Calu3 (cell line): ENCODE data around the gene DHRS7. TPM values are rescaled to one million over a fixed set of nuclear protein-coding genes. Genes with fewer than 3 reads are reported as not detected.

Experiments
- BruUV-seq: library from RNA; stranded (reverse); fragments of 400-500 nt; replicated peaks from 2 replicates; lab custom pipeline; 2021; lab: Mats Ljungman, UMichigan
- CTCF ChIA-PET: fragments of 300-600 bp; sonication (Branson Sonifier 250); formaldehyde crosslinking; loops from one replicate; lab custom pipeline; 2022; ENCODE audit warnings: antibody characterized with exemption; lab: Charles Lee
- DNase-seq: peaks from one replicate; pipeline ENCODE4 v3.0.0; 2022
- H3K27ac Mint-ChIP-seq: one replicate; pipeline ENCODE4 v1.8.0; 2022; ENCODE audit warnings: mixed read lengths; ENCODE audit not compliant: unreplicated experiment
- H3K27me3 Mint-ChIP-seq: one replicate; pipeline ENCODE4 v1.8.0; 2022; ENCODE audit warnings: mixed read lengths; ENCODE audit not compliant: unreplicated experiment
- H3K36me3 Mint-ChIP-seq: one replicate; pipeline ENCODE4 v1.8.0; 2022; ENCODE audit warnings: mild to moderate bottlenecking, moderate library complexity, mixed read lengths; ENCODE audit not compliant: insufficient read depth, unreplicated experiment
- H3K4me1 Mint-ChIP-seq: one replicate; pipeline ENCODE4 v1.8.0; 2022; ENCODE audit warnings: mild to moderate bottlenecking, low read depth, mixed read lengths; ENCODE audit not compliant: unreplicated experiment
- H3K4me3 Mint-ChIP-seq: one replicate; pipeline ENCODE4 v1.8.0; 2022; ENCODE audit warnings: mild to moderate bottlenecking, low read depth, moderate library complexity, mixed read lengths; ENCODE audit not compliant: unreplicated experiment
- H3K9me3 Mint-ChIP-seq: one replicate; pipeline ENCODE4 v1.8.0; 2022; ENCODE audit warnings: low read depth, mixed read lengths; ENCODE audit not compliant: unreplicated experiment
- intact Hi-C: fragments of 100-400 bp; cut with micrococcal nuclease; formaldehyde crosslinking; loops from one replicate; pipeline ENCODE4 v1.10.0; 2022; ENCODE audit not compliant: unreplicated experiment
- total RNA-seq: library from RNA; stranded (reverse); gene quantifications from 2 replicates; pipeline ENCODE4 v1.2.3, GENCODE V29; 2022
- TF ChIP-seq, protein P1 (sequence below): fragments of 200-600 bp; IDR thresholded peaks from one replicate; pipeline ENCODE4 v1.8.0; 2022; ENCODE audit warnings: antibody characterized with exemption; ENCODE audit not compliant: unreplicated experiment

The DHRS7 gene
- total RNA-seq, 1 experiment from 2014 or later = 34.9 TPM

DNA sequence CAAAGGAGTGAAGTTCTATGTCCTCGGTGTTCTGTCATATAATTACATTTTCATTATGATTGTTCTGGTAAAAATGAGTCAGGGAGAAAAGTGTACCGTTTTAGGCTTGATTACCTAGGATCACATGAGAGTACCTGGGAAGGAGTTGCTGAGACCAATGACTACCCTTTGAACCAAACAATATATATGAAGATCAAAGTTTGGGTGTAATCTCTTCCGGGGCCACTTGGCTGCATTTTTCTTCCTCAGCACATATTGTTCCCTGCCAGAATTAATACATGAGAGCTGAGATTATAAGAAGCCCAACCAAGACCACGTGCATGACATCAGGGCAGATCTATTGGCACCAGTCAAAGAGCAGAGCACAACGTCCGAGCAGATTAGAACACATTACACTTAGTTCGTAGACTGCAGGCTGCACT, 41.1 kb upstream of the DHRS7 start:
- DNase-seq = no peak
- BruUV-seq = no TSS peak
- H3K4me3 Mint-ChIP-seq = no peak overlapping the region
- H3K4me1 Mint-ChIP-seq = no peaks in the 10 kb centered on the region
- no peak overlapping the region for H3K27ac Mint-ChIP-seq
- TF ChIP-seq, protein P1, sequence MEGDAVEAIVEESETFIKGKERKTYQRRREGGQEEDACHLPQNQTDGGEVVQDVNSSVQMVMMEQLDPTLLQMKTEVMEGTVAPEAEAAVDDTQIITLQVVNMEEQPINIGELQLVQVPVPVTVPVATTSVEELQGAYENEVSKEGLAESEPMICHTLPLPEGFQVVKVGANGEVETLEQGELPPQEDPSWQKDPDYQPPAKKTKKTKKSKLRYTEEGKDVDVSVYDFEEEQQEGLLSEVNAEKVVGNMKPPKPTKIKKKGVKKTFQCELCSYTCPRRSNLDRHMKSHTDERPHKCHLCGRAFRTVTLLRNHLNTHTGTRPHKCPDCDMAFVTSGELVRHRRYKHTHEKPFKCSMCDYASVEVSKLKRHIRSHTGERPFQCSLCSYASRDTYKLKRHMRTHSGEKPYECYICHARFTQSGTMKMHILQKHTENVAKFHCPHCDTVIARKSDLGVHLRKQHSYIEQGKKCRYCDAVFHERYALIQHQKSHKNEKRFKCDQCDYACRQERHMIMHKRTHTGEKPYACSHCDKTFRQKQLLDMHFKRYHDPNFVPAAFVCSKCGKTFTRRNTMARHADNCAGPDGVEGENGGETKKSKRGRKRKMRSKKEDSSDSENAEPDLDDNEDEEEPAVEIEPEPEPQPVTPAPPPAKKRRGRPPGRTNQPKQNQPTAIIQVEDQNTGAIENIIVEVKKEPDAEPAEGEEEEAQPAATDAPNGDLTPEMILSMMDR = no peak
- no peaks in the 10 kb centered on the region for H3K36me3 Mint-ChIP-seq
- no peaks in the 10 kb centered on the region for H3K9me3 Mint-ChIP-seq
- peaks cover 40% of the 10 kb centered on the region for H3K27me3 Mint-ChIP-seq
- CTCF ChIA-PET = no interaction called here
- intact Hi-C loops = no loop called here

DNA sequence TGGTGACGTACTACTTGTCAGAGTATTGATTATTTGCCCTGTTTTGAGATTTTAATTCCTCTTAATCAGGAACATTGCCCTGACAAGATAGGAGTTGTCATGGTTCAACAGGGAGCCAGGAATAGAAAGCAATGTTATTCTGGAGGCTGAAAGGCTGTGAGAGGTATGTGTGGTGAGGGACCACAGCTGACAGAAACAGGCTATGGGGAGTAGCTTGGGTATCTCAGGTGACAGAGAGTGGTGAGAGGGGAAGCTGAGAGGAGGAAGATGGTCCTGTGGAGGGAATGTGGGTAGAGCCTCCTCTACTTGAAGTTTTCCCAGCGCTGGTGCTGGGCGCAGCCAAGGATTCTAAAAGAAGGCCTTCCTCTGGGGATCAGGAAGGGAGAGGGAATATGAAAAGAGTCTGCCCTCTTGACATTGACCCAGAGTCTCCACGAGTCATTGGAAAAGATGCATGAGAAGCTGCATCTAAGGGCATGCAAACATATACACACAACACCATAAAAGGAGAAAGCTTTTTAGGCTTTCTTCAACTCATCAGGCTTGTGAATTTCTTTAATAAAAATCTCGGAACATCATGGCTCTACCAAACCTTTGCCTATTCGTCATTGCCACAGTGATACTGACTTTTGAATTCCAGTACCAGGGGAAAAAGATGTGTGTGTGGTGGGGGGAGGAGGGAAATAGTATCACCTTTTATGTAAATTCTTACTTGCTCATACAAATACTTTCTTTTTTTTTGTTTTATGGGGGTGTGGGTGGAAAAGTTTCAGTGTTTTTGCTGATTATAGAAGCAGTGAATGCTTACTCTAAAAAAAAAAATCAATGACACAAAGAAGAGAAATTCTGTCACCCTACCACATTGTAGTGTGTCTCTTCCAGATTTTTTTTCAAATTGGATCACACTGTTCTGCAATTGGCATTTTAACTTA, 39.9 kb upstream of the DHRS7 start:
- Mint-ChIP-seq H3K36me3 (no peaks in the 10 kb centered on the region), H3K9me3 (no peaks in the 10 kb centered on the region), H3K27me3 (peaks cover 33% of the 10 kb centered on the region), H3K4me3 (no peak overlapping the region), H3K4me1 (no peaks in the 10 kb centered on the region), H3K27ac (no peak overlapping the region)
- CTCF ChIA-PET = no interaction called here
- BruUV-seq = no TSS peak
- DNase-seq = no peak
- TF ChIP-seq, protein P1 = no peak
- intact Hi-C loops = no loop called here

DNA sequence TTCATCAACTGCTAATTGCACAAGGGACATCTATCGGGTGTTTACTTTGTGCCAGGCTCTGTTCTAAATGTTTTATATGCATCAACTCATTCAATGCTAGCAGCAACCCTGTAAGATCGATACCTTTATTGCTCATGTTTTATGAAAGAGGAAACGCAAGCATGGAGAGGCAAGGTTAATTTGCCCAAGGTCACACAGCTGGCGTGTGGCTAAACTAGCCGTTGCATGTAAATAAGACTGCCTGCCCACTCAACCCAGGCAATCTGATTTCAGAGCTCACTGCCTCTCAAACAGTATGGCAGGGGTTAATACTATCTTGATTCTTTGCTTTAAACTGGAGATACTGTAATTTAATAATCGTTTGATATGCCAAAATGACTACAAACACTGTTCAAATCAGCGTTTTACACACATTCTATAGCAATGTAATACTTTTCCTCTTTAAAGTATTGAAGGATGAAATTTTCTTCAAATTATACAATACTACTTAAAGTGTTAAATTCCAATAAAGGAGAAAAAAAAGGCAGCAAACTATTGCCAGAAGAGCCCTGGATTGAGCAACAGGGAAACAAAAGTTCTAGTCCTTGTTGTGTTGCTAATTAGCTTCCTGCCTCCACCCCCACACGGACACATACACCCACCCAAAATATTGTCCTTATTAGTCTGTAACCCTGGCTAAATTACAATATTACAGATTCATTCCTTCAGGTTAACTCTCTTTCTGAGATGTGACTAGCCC, 39.1 kb upstream of the DHRS7 start:
- Mint-ChIP-seq H3K36me3 (no peaks in the 10 kb centered on the region), H3K27ac (no peak overlapping the region), H3K9me3 (peaks cover 4% of the 10 kb centered on the region), H3K4me3 (no peak overlapping the region), H3K4me1 (no peaks in the 10 kb centered on the region), H3K27me3 (peaks cover 25% of the 10 kb centered on the region)
- no TSS peak for BruUV-seq
- CTCF ChIA-PET = interaction anchor here (0.9 to 1.0 kb wide), 2 partner anchors 125 to 354 kb away, joined by 3 read pairs; no protein-coding TSS in a partner anchor
- TF ChIP-seq, protein P1 = no peak
- intact Hi-C loops = no loop called here
- DNase-seq = no peak

DNA sequence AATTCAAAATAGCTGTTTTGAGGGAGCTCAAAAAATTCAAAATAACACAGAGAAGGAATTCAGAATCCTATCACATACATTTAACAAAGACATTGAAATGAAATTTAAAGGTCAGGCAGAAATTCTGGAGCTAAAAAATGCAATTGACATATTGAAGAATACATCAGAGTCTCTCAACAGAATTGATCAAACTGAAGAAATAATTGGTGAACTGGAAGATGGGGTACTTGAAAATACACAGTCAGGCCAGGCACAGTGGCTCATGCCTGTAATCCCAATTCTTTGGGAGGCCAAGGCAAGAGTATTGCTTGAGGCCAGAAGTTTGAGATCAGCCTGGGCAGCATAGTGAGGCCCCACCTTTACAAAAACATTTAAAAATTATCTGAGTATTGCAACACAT, 34.1 kb upstream of the DHRS7 start:
- intact Hi-C loops = loop anchor here (5.0 kb wide), 1 partner anchor 133 kb away; no protein-coding TSS in a partner anchor
- Mint-ChIP-seq H3K27ac (no peak overlapping the region), H3K9me3 (peaks cover 4% of the 10 kb centered on the region), H3K36me3 (no peaks in the 10 kb centered on the region), H3K27me3 (no peaks in the 10 kb centered on the region), H3K4me3 (no peak overlapping the region), H3K4me1 (peaks cover 9% of the 10 kb centered on the region)
- BruUV-seq = no TSS peak
- no peak for DNase-seq
- TF ChIP-seq, protein P1 = no peak
- CTCF ChIA-PET = interaction anchor here (0.6 kb wide), 1 partner anchor 1503 kb away, joined by 4 read pairs; no protein-coding TSS in a partner anchor
